OCI-LY3 (cell line): ENCODE data around the gene SPPL2B.

Source experiments
- H2AFZ ChIP-seq: fragments of 200-600, 300-600 bp; shearing (Covaris generic); 2 replicates; pipeline ENCODE4 v1.6.0; 2014; ENCODE audit warnings: antibody characterized with exemption, low read depth, low read length
- H3K27ac ChIP-seq: fragments of 200-600, 300-600 bp; sonication (generic); 2 replicates; pipeline ENCODE4 v1.5.1; 2014; ENCODE audit warnings: mild to moderate bottlenecking, low read length, moderate library complexity, mixed read lengths
- H3K27me3 ChIP-seq: fragments of 200-600, 300-600 bp; sonication (generic); 2 replicates; pipeline ENCODE4 v1.6.1; 2014; ENCODE audit warnings: low read depth, low read length, mixed read lengths
- H3K36me3 ChIP-seq: fragments of 200-600, 300-600 bp; sonication (generic); replicated peaks from 2 replicates; pipeline ENCODE3; 2014; ENCODE audit warnings: low read depth, low read length, mixed read lengths
- H3K4me1 ChIP-seq: fragments of 300-600, 200-600 bp; sonication (generic); 2 replicates; pipeline ENCODE4 v1.6.1; 2014; ENCODE audit warnings: low read length, mixed read lengths
- H3K4me2 ChIP-seq: fragments of 200-600, 300-600 bp; sonication (generic); 2 replicates; pipeline ENCODE4 v1.6.1; 2014; ENCODE audit warnings: low read length, mixed read lengths
- H3K4me3 ChIP-seq: fragments of 300-600, 200-600 bp; sonication (generic); 2 replicates; pipeline ENCODE4 v1.5.1; 2014; ENCODE audit warnings: antibody characterized with exemption, mild to moderate bottlenecking, low read length, moderate library complexity
- H3K79me2 ChIP-seq: fragments of 300-600, 200-600 bp; shearing (Covaris generic); 2 replicates; pipeline ENCODE4 v1.6.1; 2014; ENCODE audit warnings: mild to moderate bottlenecking, low read length, mixed read lengths
- H3K9ac ChIP-seq: fragments of 300-600, 200-600 bp; shearing (Covaris generic); 2 replicates; pipeline ENCODE4 v1.6.0; 2014; ENCODE audit warnings: mild to moderate bottlenecking, low read length, moderate library complexity
- H3K9me3 ChIP-seq: fragments of 200-600, 300-600 bp; shearing (Covaris generic); 2 replicates; pipeline ENCODE4 v1.6.1; 2014; ENCODE audit warnings: low read length, mixed read lengths; ENCODE audit not compliant: insufficient read depth
- H4K20me1 ChIP-seq: fragments of 200-600, 300-600 bp; sonication (generic); 2 replicates; pipeline ENCODE4 v1.6.1; 2016; ENCODE audit warnings: low read length, mixed read lengths; ENCODE audit not compliant: insufficient read depth
- CTCF ChIP-seq: fragments of 200-600, 300-600 bp; sonication (generic); IDR thresholded peaks from 2 replicates; pipeline ENCODE4 v1.5.1; 2014; ENCODE audit warnings: antibody characterized with exemption, low read length, low read depth
- EZH2phosphoT487 ChIP-seq: fragments of 200-600 bp; shearing (Covaris generic); IDR thresholded peaks from 2 replicates; pipeline ENCODE4 v1.6.1; 2018; ENCODE audit warnings: antibody characterized with exemption, mixed run types, low read depth

SPPL2B gene

GRCh38 chr19:2309734-2310362 is 18.6 kb upstream of the SPPL2B start:
- no peak for TF ChIP-seq EZH2phosphoT487
- no peak for TF ChIP-seq CTCF
- no peak overlapping the region for H3K27ac ChIP-seq
- H3K79me2 ChIP-seq = no peaks in the 10 kb centered on the region
- H3K9me3 ChIP-seq = peaks cover 2% of the 10 kb centered on the region; the same call in 1 of the 2 replicates
- H3K36me3 ChIP-seq = no peaks in the 10 kb centered on the region
- H3K27me3 ChIP-seq = peaks cover 16% of the 10 kb centered on the region
- H2AFZ ChIP-seq = no peak overlapping the region
- H3K9ac ChIP-seq = no peak overlapping the region
- H3K4me1 ChIP-seq = no peaks in the 10 kb centered on the region
- H3K4me3 ChIP-seq = no peak overlapping the region
- no peaks in the 10 kb centered on the region for H4K20me1 ChIP-seq
- H3K4me2 ChIP-seq = no peak overlapping the region

- Histone ChIP-seq H3K79me2 (no peaks in the 10 kb centered on the region), H4K20me1 (no peaks in the 10 kb centered on the region), H3K4me3 (no peak overlapping the region), H3K36me3 (no peaks in the 10 kb centered on the region), H3K4me2 (no peak overlapping the region), H3K4me1 (no peaks in the 10 kb centered on the region), H3K27ac (no peak overlapping the region), H3K27me3 (peaks cover 19% of the 10 kb centered on the region), H3K9me3 (peaks cover 8% of the 10 kb centered on the region; the same call in 1 of the 2 replicates), H3K9ac (no peak overlapping the region), H2AFZ (no peak overlapping the region)
- TF ChIP-seq CTCF (no peak), EZH2phosphoT487 (no peak)
These were observed 17.4 kb upstream of the SPPL2B start for GRCh38 chr19:2311093-2311492.

- no peak overlapping the region for H3K4me2 ChIP-seq
- peaks cover 16% of the 10 kb centered on the region for H3K27me3 ChIP-seq
- no peak overlapping the region for H2AFZ ChIP-seq
- no peaks in the 10 kb centered on the region for H3K79me2 ChIP-seq
- H4K20me1 ChIP-seq = no peaks in the 10 kb centered on the region
- TF ChIP-seq EZH2phosphoT487 = no peak
- no peak for TF ChIP-seq CTCF
- H3K36me3 ChIP-seq = no peaks in the 10 kb centered on the region
- peaks cover 8% of the 10 kb centered on the region; the same call in 1 of the 2 replicates for H3K9me3 ChIP-seq
- H3K4me3 ChIP-seq = no peak overlapping the region
- no peak overlapping the region for H3K27ac ChIP-seq
- no peaks in the 10 kb centered on the region for H3K4me1 ChIP-seq
- no peak overlapping the region for H3K9ac ChIP-seq
These were observed 15.5 kb upstream of the SPPL2B start for GRCh38 chr19:2312820-2313501.

GRCh38 chr19:2315121-2315817 is 13.2 kb upstream of the SPPL2B start:
- Histone ChIP-seq H3K4me3 (no peak overlapping the region), H3K27ac (no peak overlapping the region), H3K4me1 (no peaks in the 10 kb centered on the region), H3K36me3 (no peaks in the 10 kb centered on the region), H3K4me2 (no peak overlapping the region), H2AFZ (no peak overlapping the region), H3K9me3 (peaks cover 8% of the 10 kb centered on the region; the same call in 1 of the 2 replicates), H3K79me2 (no peaks in the 10 kb centered on the region), H4K20me1 (no peaks in the 10 kb centered on the region), H3K9ac (no peak overlapping the region), H3K27me3 (peaks cover 12% of the 10 kb centered on the region)
- no peak for TF ChIP-seq CTCF
- no peak for TF ChIP-seq EZH2phosphoT487
